ENCODE results near the gene BRD8. TPM values are rescaled to one million over a fixed set of nuclear protein-coding genes. Genes with fewer than 3 reads are reported as not detected.

Gene BRD8
- total RNA-seq, 1 experiment from 2014 or later = 73.4 TPM

GRCh38 chr5:138216799-138217198 is 38.4 kb upstream of the BRD8 start:
- no peak for TF ChIP-seq AFF4 (CRISPR knock-in tag; IDR thresholded peaks at IDR 0.05; ENCODE audit: borderline replicate concordance)
- TF ChIP-seq EMX1 (CRISPR knock-in tag; IDR thresholded peaks at IDR 0.05) = no peak
- ATAC-seq (no peak), DNase-seq (ENCODE audit: low spot score) (no peak)
- Mint-ChIP-seq H3K27ac (no peak overlapping the region), H3K4me3 (no peak overlapping the region), H3K4me1 (peaks cover 5% of the 10 kb centered on the region; the same call in 1 of the 2 replicates), H3K9me3 (peaks cover 13% of the 10 kb centered on the region), H3K36me3 (peaks cover 9% of the 10 kb centered on the region), H3K27me3 (ENCODE audit: low read depth) (no peaks in the 10 kb centered on the region; the same call in none of the 2 replicates)
- CTCF ChIA-PET = interaction anchor here (4.8 kb wide), 1 partner anchor 136 kb away, joined by 63 read pairs; the partner anchor contains the start of gene KDM3B
- POLR2A ChIA-PET = no interaction called here

- Mint-ChIP-seq H3K4me1 (peaks cover 5% of the 10 kb centered on the region; the same call in 1 of the 2 replicates), H3K4me3 (peak within 1 kb of the TSS; percentile 99), H3K27me3 (ENCODE audit: low read depth) (no peaks in the 10 kb centered on the region; the same call in none of the 2 replicates), H3K27ac (peak within 1 kb of the TSS; percentile 99), H3K9me3 (no peaks in the 10 kb centered on the region), H3K36me3 (peaks cover 9% of the 10 kb centered on the region)
- POLR2A ChIA-PET = interaction anchor here (0.6 to 2.1 kb wide), 14 partner anchors 10 to 362 kb away, joined by 3 to 12 read pairs (median 3); partner anchors contain the start of genes BRD8, CDC25C, FAM53C and HSPA9
- ATAC-seq = peak; percentile 98
- peak; percentile 95 for DNase-seq (ENCODE audit: low spot score)
- CTCF ChIA-PET = interaction anchor here (0.6 to 4.8 kb wide), 10 partner anchors 9 to 291 kb away, joined by 3 to 63 read pairs (median 4); partner anchors contain the start of gene KDM3B
- peak; percentile 80 for TF ChIP-seq SP1 (CRISPR knock-in tag; conservative IDR thresholded peaks at IDR 0.05)
- no peak for TF ChIP-seq CDX4 (CRISPR knock-in tag; IDR thresholded peaks at IDR 0.05; ENCODE audit: borderline replicate concordance)
- no peak for TF ChIP-seq ZNF512 (CRISPR knock-in tag; IDR thresholded peaks at IDR 0.05; ENCODE audit: borderline replicate concordance)
- no peak for TF ChIP-seq ERG (CRISPR knock-in tag; IDR thresholded peaks at IDR 0.05)
- TF ChIP-seq STAT6 (CRISPR knock-in tag; conservative IDR thresholded peaks at IDR 0.05; ENCODE audit: low read depth) = no peak
- TF ChIP-seq JAZF1 (CRISPR knock-in tag; IDR thresholded peaks at IDR 0.05) = no peak
- TF ChIP-seq E2F4 (CRISPR knock-in tag; IDR thresholded peaks at IDR 0.05; ENCODE audit: borderline replicate concordance, low read depth) = peak; percentile 82; the same call in 1 of the 2 replicates
- TF ChIP-seq SMAD3 (CRISPR knock-in tag; IDR thresholded peaks at IDR 0.05; ENCODE audit: borderline replicate concordance) = no peak
- TF ChIP-seq ZNF423 (CRISPR knock-in tag; IDR thresholded peaks at IDR 0.05) = no peak
- no peak for TF ChIP-seq TEAD4 (CRISPR knock-in tag; IDR thresholded peaks at IDR 0.05)
- no peak for TF ChIP-seq TCF7 (CRISPR knock-in tag; IDR thresholded peaks at IDR 0.05; ENCODE audit: low read depth)
- TF ChIP-seq SOX15 (CRISPR knock-in tag; IDR thresholded peaks at IDR 0.05) = no peak
- peak; percentile 63; the same call in 1 of the 2 replicates for TF ChIP-seq ETV6 (CRISPR knock-in tag; IDR thresholded peaks at IDR 0.05)
- peak; percentile 95 for TF ChIP-seq E2F5 (CRISPR knock-in tag; IDR thresholded peaks at IDR 0.05)
- no peak for TF ChIP-seq OVOL2 (CRISPR knock-in tag; IDR thresholded peaks at IDR 0.05; ENCODE audit: borderline replicate concordance)
- TF ChIP-seq GABPB1 (CRISPR knock-in tag; IDR thresholded peaks at IDR 0.05) = peak; percentile 39; the same call in 1 of the 2 replicates
- peak; percentile 73; the same call in 1 of the 2 replicates for TF ChIP-seq FOXK1 (CRISPR knock-in tag; IDR thresholded peaks at IDR 0.05)
Observed at GRCh38 chr5:138213161-138214029, 35.0 kb upstream of the BRD8 start, which contains the start of gene CDC23. Gene CDC23 (minus strand): TSS chr5:138213323. CDS start chr5:138213312, 11 bp downstream.
